Naive thymus-derived CD4-positive, alpha-beta T cell (primary cell): ENCODE measurements around the gene GLOD5. TPM values are rescaled to one million over a fixed set of nuclear protein-coding genes. Genes with fewer than 3 reads are reported as not detected.

ENCODE experiments used
- ATAC-seq: fragments of 150-1000 bp; cut with Tn5 transposase; 2 replicates; pipeline ENCODE4 v1.10.0; 2021; ENCODE audit warnings: mild to moderate bottlenecking, moderate library complexity
- CTCF ChIA-PET: fragments of 350-600 bp; sonication (Branson Sonifier 250); formaldehyde crosslinking; loops from one replicate; lab custom pipeline; 2021; ENCODE audit warnings: antibody characterized with exemption; lab: Charles Lee
- POLR2A ChIA-PET: fragments of 350-600 bp; sonication (Branson Sonifier 250); formaldehyde crosslinking; loops from one replicate; lab custom pipeline; 2021; ENCODE audit warnings: antibody characterized with exemption, inconsistent platforms; lab: Charles Lee
- DNase-seq, 9 donors: peaks; one replicate each; pipeline versions ENCODE4 v3.0.0 to v3.0.0-alpha.2; 2020 to 2022; ENCODE audit warnings: mixed read lengths in 1 of 9
- H3K27ac ChIP-seq: one replicate; pipeline ENCODE4 v1.7.0; 2013; ENCODE audit warnings: mild to moderate bottlenecking, low read depth, low read length, moderate library complexity
- H3K27me3 ChIP-seq, 2 donors: one replicate each; pipeline ENCODE4 v1.7.0; 2013; ENCODE audit warnings: low read length in 2 of 2, mild to moderate bottlenecking in 2 of 2, moderate library complexity in 2 of 2; ENCODE audit not compliant: control insufficient read depth in 2 of 2, insufficient read depth in 2 of 2
- H3K36me3 ChIP-seq, 3 experiments: 1 replicate in 2 of 3; 2 replicates in 1 of 3; pipeline ENCODE4 v1.7.0; 2013; ENCODE audit warnings: low read length in 3 of 3, mild to moderate bottlenecking in 3 of 3, moderate library complexity in 1 of 3; ENCODE audit not compliant: insufficient read depth in 3 of 3, control insufficient read depth in 2 of 3
- H3K4me1 ChIP-seq, 2 donors: one replicate each; pipeline ENCODE4 v1.7.0; 2013; ENCODE audit warnings: low read length in 2 of 2, mild to moderate bottlenecking in 2 of 2, moderate library complexity in 1 of 2; ENCODE audit not compliant: control insufficient read depth in 2 of 2, insufficient read depth in 2 of 2
- H3K4me3 ChIP-seq: 2 replicates; pipeline ENCODE4 v1.7.0; 2013; ENCODE audit warnings: mild to moderate bottlenecking, low read length
- H3K9me3 ChIP-seq, 3 experiments: 1 replicate in 2 of 3; 2 replicates in 1 of 3; pipeline ENCODE4 v1.7.0; 2013; ENCODE audit warnings: low read length in 3 of 3; ENCODE audit not compliant: control insufficient read depth in 2 of 3
- H3K27ac Mint-ChIP-seq, 9 donors: one replicate each; pipeline ENCODE4 v1.8.0; 2020 to 2022; ENCODE audit warnings: mixed read lengths in 9 of 9, mild to moderate bottlenecking in 8 of 9, moderate library complexity in 5 of 9, inconsistent platforms in 2 of 9
- H3K27me3 Mint-ChIP-seq, 5 donors: one replicate each; pipeline ENCODE4 v1.8.0; 2021 to 2022; ENCODE audit warnings: mixed read lengths in 5 of 5, mild to moderate bottlenecking in 1 of 5
- H3K36me3 Mint-ChIP-seq, 5 donors: one replicate each; pipeline ENCODE4 v1.8.0; 2020 to 2022; ENCODE audit warnings: mixed read lengths in 5 of 5, mild to moderate bottlenecking in 3 of 5, inconsistent platforms in 1 of 5
- H3K4me1 Mint-ChIP-seq, 7 donors: one replicate each; pipeline ENCODE4 v1.8.0; 2020 to 2022; ENCODE audit warnings: mixed read lengths in 7 of 7, mild to moderate bottlenecking in 3 of 7, inconsistent platforms in 1 of 7
- H3K4me3 Mint-ChIP-seq, 10 donors: one replicate each; pipeline ENCODE4 v1.8.0; 2020 to 2022; ENCODE audit warnings: mild to moderate bottlenecking in 10 of 10, mixed read lengths in 10 of 10, moderate library complexity in 6 of 10, inconsistent platforms in 2 of 10
- H3K9me3 Mint-ChIP-seq, 11 donors: one replicate each; pipeline ENCODE4 v1.8.0; 2020 to 2022; ENCODE audit warnings: mixed read lengths in 11 of 11, mild to moderate bottlenecking in 4 of 11, inconsistent platforms in 1 of 11, moderate library complexity in 1 of 11
- intact Hi-C, 2 donors: fragments of 100-400 bp; cut with micrococcal nuclease; formaldehyde crosslinking; loops; one replicate each; pipeline ENCODE4 v1.15.1; 2023
- polyA plus RNA-seq, 2 donors: library from polyadenylated mRNA; unstranded; fragments of 300-500 nt; fragmentation: Illumina TruSeq; gene quantifications; one replicate each; pipeline ENCODE4 v1.2.3, GENCODE V29; 2021
- total RNA-seq, 6 experiments: library from RNA in 5 of 6; stranded (reverse) in 5 of 6; gene quantifications; 1 replicate in 5 of 6; 2 replicates in 1 of 6; pipeline ENCODE4 v1.2.3 and lab custom pipeline; 2021 to 2026

Gene GLOD5
- total and polyA plus RNA-seq, 7 experiments from 2014 or later, result not detected

GRCh38 chrX:48715876-48716502, 45.6 kb upstream of the GLOD5 start:
- ChIA-PET POLR2A (interaction anchor here (0.7 to 3.7 kb wide), 4 partner anchors 11 to 32 kb away, joined by 3 to 26 read pairs (median 8); partner anchors contain the start of gene WAS), CTCF (no interaction called here)
- intact Hi-C loops, result no loop called here
- ATAC-seq (no peak), DNase-seq (peak in 2 of 9 donors; percentile 26 to 28)
- Mint-ChIP-seq H3K9me3 (peaks cover 0 to 11% (median 0%) of the 10 kb centered on the region in 11 donors), H3K27me3 (peaks cover 0 to 2% (median 0%) of the 10 kb centered on the region in 5 donors), H3K4me1 (peaks cover 60 to 77% (median 74%) of the 10 kb centered on the region in 7 donors), H3K36me3 (peaks cover 0 to 53% (median 0%) of the 10 kb centered on the region in 5 donors), H3K4me3 (peak overlapping the region; percentile 6 to 80 (median 58)), H3K27ac (peak overlapping the region; percentile 6 to 97 (median 90))
- Histone ChIP-seq H3K27ac (peak overlapping the region; percentile 18), H3K4me1 (peaks cover 64 to 68% of the 10 kb centered on the region in 2 donors), H3K27me3 (no peaks in the 10 kb centered on the region), H3K4me3 (no peak overlapping the region), H3K9me3 (no peaks in the 10 kb centered on the region), H3K36me3 (no peaks in the 10 kb centered on the region)

GRCh38 chrX:48719958-48720357, 41.6 kb upstream of the GLOD5 start:
- Histone ChIP-seq H3K4me1 (peaks cover 32 to 43% of the 10 kb centered on the region in 2 donors), H3K9me3 (no peaks in the 10 kb centered on the region), H3K27me3 (no peaks in the 10 kb centered on the region), H3K27ac (no peak overlapping the region), H3K4me3 (peak overlapping the region; percentile 13), H3K36me3 (no peaks in the 10 kb centered on the region)
- peaks cover 0 to 11% (median 0%) of the 10 kb centered on the region in 11 donors for H3K9me3 Mint-ChIP-seq
- peaks cover 0 to 33% (median 0%) of the 10 kb centered on the region in 5 donors for H3K36me3 Mint-ChIP-seq
- no peak overlapping the region for H3K27ac Mint-ChIP-seq
- ATAC-seq (peak; percentile 40), DNase-seq (no peak)
- ChIA-PET POLR2A (interaction anchor here (1.3 to 1.6 kb wide), 2 partner anchors 15 to 17 kb away, joined by 3 to 7 read pairs; no protein-coding TSS in a partner anchor), CTCF (no interaction called here)
- no peaks in the 10 kb centered on the region for H3K27me3 Mint-ChIP-seq
- peaks cover 24 to 42% (median 40%) of the 10 kb centered on the region in 7 donors for H3K4me1 Mint-ChIP-seq
- H3K4me3 Mint-ChIP-seq, result no peak overlapping the region
- intact Hi-C loops, result no loop called here

GRCh38 chrX:48720577-48721250, 40.8 kb upstream of the GLOD5 start:
- Mint-ChIP-seq H3K27ac (no peak overlapping the region), H3K27me3 (no peaks in the 10 kb centered on the region), H3K9me3 (peaks cover 0 to 11% (median 0%) of the 10 kb centered on the region in 11 donors), H3K4me3 (no peak overlapping the region), H3K36me3 (peaks cover 0 to 34% (median 0%) of the 10 kb centered on the region in 5 donors), H3K4me1 (peaks cover 22 to 40% (median 38%) of the 10 kb centered on the region in 7 donors)
- peak in 2 of 9 donors; percentile 22 to 25 for DNase-seq
- CTCF ChIA-PET, result interaction anchor here (0.6 kb wide), 1 partner anchor 16 kb away, joined by 3 read pairs; no protein-coding TSS in a partner anchor
- Histone ChIP-seq H3K4me3 (no peak overlapping the region), H3K27me3 (no peaks in the 10 kb centered on the region), H3K36me3 (no peaks in the 10 kb centered on the region), H3K9me3 (no peaks in the 10 kb centered on the region), H3K27ac (no peak overlapping the region), H3K4me1 (peaks cover 30 to 44% of the 10 kb centered on the region in 2 donors)
- ATAC-seq, result peak; percentile 67
- intact Hi-C loops, result no loop called here
- POLR2A ChIA-PET, result interaction anchor here (0.6 to 1.2 kb wide), 3 partner anchors 16 to 36 kb away, joined by 3 to 7 read pairs (median 4); no protein-coding TSS in a partner anchor

- Mint-ChIP-seq H3K4me3 (no peak overlapping the region), H3K36me3 (peaks cover 0 to 35% (median 5%) of the 10 kb centered on the region in 5 donors), H3K4me1 (peaks cover 24 to 41% (median 38%) of the 10 kb centered on the region in 7 donors), H3K27ac (no peak overlapping the region), H3K27me3 (no peaks in the 10 kb centered on the region), H3K9me3 (peaks cover 0 to 10% (median 2%) of the 10 kb centered on the region in 11 donors)
- POLR2A ChIA-PET, result interaction anchor here (1.2 kb wide), 1 partner anchor 15 kb away, joined by 7 read pairs; no protein-coding TSS in a partner anchor
- H3K4me1 ChIP-seq, result peaks cover 29 to 39% of the 10 kb centered on the region in 2 donors
- intact Hi-C loops, result no loop called here
- no peak overlapping the region for H3K4me3 ChIP-seq
- no peaks in the 10 kb centered on the region for H3K27me3 ChIP-seq
- no peaks in the 10 kb centered on the region for H3K36me3 ChIP-seq
- ATAC-seq (no peak), DNase-seq (no peak)
- H3K9me3 ChIP-seq, result no peaks in the 10 kb centered on the region
- H3K27ac ChIP-seq, result no peak overlapping the region
- CTCF ChIA-PET, result no interaction called here
Measured at GRCh38 chrX:48721916-48722315, 39.6 kb upstream of the GLOD5 start.

GRCh38 chrX:48726596-48726995, 35.0 kb upstream of the GLOD5 start:
- CTCF ChIA-PET, result interaction anchor here (0.9 kb wide), 1 partner anchor 11 kb away, joined by 3 read pairs; no protein-coding TSS in a partner anchor
- no peaks in the 10 kb centered on the region for H3K36me3 ChIP-seq
- peak overlapping the region in 8 of 9 donors; percentile 1 to 82 (median 76) for H3K27ac Mint-ChIP-seq
- intact Hi-C loops, result no loop called here
- no peak overlapping the region for H3K4me3 ChIP-seq
- peak overlapping the region in 7 of 10 donors; percentile 7 to 49 (median 22) for H3K4me3 Mint-ChIP-seq
- ATAC-seq, result peak; percentile 65
- H3K4me1 Mint-ChIP-seq, result peaks cover 17 to 49% (median 40%) of the 10 kb centered on the region in 7 donors
- peaks cover 5 to 50% (median 16%) of the 10 kb centered on the region in 5 donors for H3K36me3 Mint-ChIP-seq
- peaks cover 11 to 17% of the 10 kb centered on the region in 2 donors for H3K4me1 ChIP-seq
- peaks cover 0 to 5% (median 0%) of the 10 kb centered on the region in 3 experiments for H3K9me3 ChIP-seq
- H3K27ac ChIP-seq, result no peak overlapping the region
- peak in 5 of 9 donors; percentile 24 to 52 (median 40) for DNase-seq
- POLR2A ChIA-PET, result interaction anchor here (0.6 to 1.5 kb wide), 4 partner anchors 9 to 31 kb away, joined by 3 to 11 read pairs (median 4); no protein-coding TSS in a partner anchor
- H3K27me3 ChIP-seq, result no peaks in the 10 kb centered on the region
- H3K9me3 Mint-ChIP-seq, result peaks cover 5 to 28% (median 12%) of the 10 kb centered on the region in 11 donors
- H3K27me3 Mint-ChIP-seq, result no peaks in the 10 kb centered on the region

- H3K4me3 Mint-ChIP-seq, result peak overlapping the region in 3 of 10 donors; percentile 1 to 42 (median 29)
- Histone ChIP-seq H3K27me3 (no peaks in the 10 kb centered on the region), H3K36me3 (no peaks in the 10 kb centered on the region), H3K4me1 (peaks cover 11 to 17% of the 10 kb centered on the region in 2 donors), H3K27ac (no peak overlapping the region), H3K9me3 (peaks cover 0 to 5% (median 0%) of the 10 kb centered on the region in 3 experiments), H3K4me3 (no peak overlapping the region)
- peaks cover 19 to 51% (median 38%) of the 10 kb centered on the region in 7 donors for H3K4me1 Mint-ChIP-seq
- H3K36me3 Mint-ChIP-seq, result peaks cover 5 to 49% (median 17%) of the 10 kb centered on the region in 5 donors
- ChIA-PET POLR2A (interaction anchor here (0.9 to 1.9 kb wide), 6 partner anchors 9 to 29 kb away, joined by 3 to 9 read pairs (median 4); no protein-coding TSS in a partner anchor), CTCF (interaction anchor here (0.6 to 1.0 kb wide), 2 partner anchors 9 to 77 kb away, joined by 3 to 4 read pairs; no protein-coding TSS in a partner anchor)
- H3K27me3 Mint-ChIP-seq, result no peaks in the 10 kb centered on the region
- intact Hi-C loops, result no loop called here
- peak overlapping the region in 3 of 9 donors; percentile 19 to 40 (median 38) for H3K27ac Mint-ChIP-seq
- peaks cover 5 to 28% (median 12%) of the 10 kb centered on the region in 11 donors for H3K9me3 Mint-ChIP-seq
- DNase-seq (no peak), ATAC-seq (no peak)
Measured at GRCh38 chrX:48728653-48729052, 32.9 kb upstream of the GLOD5 start.
